Measurements from ENCODE around the gene GPC6. TPM values are rescaled to one million over a fixed set of nuclear protein-coding genes. Genes with fewer than 3 reads are reported as not detected.

The GPC6 gene
- total RNA-seq, 1 donor from 2014 or later: 13.8 TPM

DNA sequence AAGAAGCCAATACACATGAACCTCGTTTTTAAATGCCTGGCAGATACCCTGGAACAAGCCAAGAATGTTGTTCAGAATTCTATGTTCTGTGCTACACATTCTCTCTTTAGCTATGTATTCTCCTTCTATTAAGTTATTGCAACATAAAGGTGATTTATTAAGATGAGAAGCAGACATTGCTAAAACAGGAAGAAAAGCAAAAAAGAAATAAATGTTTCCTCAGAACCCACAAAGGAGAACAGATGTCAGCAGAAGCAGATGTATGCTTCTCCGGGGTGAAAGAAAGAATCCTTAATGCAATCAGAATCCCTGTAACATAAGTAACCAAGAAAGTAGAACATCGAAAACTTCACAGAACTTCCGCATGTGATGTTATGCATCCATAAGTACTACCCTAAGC, 950.0 kb downstream of the GPC6 start:
- DNase-seq (ENCODE audit: extremely low spot score in 2 of 2): no peak
- no peaks in the 10 kb centered on the region for H3K4me1 ChIP-seq
- no peaks in the 10 kb centered on the region for H3K27me3 ChIP-seq
- H3K36me3 ChIP-seq: no peaks in the 10 kb centered on the region
- no peak for TF ChIP-seq POLR2AphosphoS5 (IDR thresholded peaks at IDR 0.05; ENCODE audit: insufficient read depth in 1 of 2, low read depth in 1 of 2)
- no peak for TF ChIP-seq POLR2A (IDR thresholded peaks at IDR 0.05)
- TF ChIP-seq, protein P1, sequence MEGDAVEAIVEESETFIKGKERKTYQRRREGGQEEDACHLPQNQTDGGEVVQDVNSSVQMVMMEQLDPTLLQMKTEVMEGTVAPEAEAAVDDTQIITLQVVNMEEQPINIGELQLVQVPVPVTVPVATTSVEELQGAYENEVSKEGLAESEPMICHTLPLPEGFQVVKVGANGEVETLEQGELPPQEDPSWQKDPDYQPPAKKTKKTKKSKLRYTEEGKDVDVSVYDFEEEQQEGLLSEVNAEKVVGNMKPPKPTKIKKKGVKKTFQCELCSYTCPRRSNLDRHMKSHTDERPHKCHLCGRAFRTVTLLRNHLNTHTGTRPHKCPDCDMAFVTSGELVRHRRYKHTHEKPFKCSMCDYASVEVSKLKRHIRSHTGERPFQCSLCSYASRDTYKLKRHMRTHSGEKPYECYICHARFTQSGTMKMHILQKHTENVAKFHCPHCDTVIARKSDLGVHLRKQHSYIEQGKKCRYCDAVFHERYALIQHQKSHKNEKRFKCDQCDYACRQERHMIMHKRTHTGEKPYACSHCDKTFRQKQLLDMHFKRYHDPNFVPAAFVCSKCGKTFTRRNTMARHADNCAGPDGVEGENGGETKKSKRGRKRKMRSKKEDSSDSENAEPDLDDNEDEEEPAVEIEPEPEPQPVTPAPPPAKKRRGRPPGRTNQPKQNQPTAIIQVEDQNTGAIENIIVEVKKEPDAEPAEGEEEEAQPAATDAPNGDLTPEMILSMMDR (IDR thresholded peaks at IDR 0.05): no peak
- intact Hi-C loops (cut with DNase I): no loop called here
- H3K27ac ChIP-seq: no peak overlapping the region
- H3K9me3 ChIP-seq: no peaks in the 10 kb centered on the region
- no peak overlapping the region for H3K4me3 ChIP-seq

DNA sequence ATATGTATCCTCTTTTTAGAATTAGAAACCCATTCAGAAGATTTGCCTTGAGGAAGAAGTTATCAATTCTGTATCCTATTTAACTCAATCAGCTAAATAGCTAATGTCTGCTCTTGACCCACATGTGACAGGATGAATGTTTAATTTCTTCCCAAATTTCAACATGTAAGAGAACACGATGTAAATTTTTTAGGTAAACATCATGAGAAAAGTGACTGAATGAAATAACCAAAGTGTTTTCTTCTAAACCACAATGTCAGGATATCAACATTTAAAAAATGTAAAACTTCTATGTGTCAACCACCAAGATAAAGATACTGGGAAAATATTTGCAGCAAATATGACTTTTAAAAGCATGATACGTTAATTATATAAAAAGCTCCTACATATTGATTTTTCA, 950.4 kb downstream of the GPC6 start:
- TF ChIP-seq, protein P1 (IDR thresholded peaks at IDR 0.05): no peak
- no peak for TF ChIP-seq POLR2AphosphoS5 (IDR thresholded peaks at IDR 0.05; ENCODE audit: insufficient read depth in 1 of 2, low read depth in 1 of 2)
- no peak for TF ChIP-seq POLR2A (IDR thresholded peaks at IDR 0.05)
- intact Hi-C loops (cut with DNase I): no loop called here
- no peak for DNase-seq (ENCODE audit: extremely low spot score in 2 of 2)
- Histone ChIP-seq H3K9me3 (no peaks in the 10 kb centered on the region), H3K27ac (no peak overlapping the region), H3K4me1 (no peaks in the 10 kb centered on the region), H3K4me3 (no peak overlapping the region), H3K36me3 (no peaks in the 10 kb centered on the region), H3K27me3 (no peaks in the 10 kb centered on the region)

DNA sequence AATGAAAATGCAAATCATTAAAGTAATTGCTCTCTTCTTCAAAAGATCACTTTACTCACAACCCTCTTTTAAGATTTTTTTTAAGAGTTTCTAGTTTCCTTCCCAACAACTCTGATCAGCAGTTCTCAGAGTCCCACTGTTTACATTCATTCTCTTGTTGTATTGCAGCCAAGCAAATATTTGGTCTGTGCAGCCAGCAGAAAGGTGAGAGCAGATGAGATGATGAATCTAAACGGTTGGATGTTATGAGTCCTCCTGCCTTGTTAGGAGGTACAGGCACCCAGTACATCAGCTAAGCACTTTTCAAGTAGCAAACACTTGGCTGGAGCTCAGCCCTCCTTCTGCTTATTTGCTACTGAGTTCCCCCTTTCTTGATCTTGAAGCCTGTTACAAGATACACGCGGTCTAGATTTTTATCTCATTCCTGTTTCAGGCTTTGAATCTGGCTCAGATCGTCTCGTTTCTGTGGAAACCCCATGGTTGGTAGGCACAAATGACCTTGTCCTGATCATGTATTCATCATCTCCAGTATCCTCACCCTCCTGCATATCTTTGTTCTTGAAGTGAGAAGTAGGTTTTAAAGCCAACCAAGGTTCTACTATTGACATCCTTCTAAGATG, 952.1 kb downstream of the GPC6 start:
- Histone ChIP-seq H3K4me3 (no peak overlapping the region), H3K27me3 (no peaks in the 10 kb centered on the region), H3K9me3 (no peaks in the 10 kb centered on the region), H3K4me1 (no peaks in the 10 kb centered on the region), H3K27ac (no peak overlapping the region), H3K36me3 (no peaks in the 10 kb centered on the region)
- no peak for DNase-seq (ENCODE audit: extremely low spot score in 2 of 2)
- intact Hi-C loops (cut with DNase I): no loop called here
- TF ChIP-seq POLR2AphosphoS5 (IDR thresholded peaks at IDR 0.05; ENCODE audit: insufficient read depth in 1 of 2, low read depth in 1 of 2) (no peak), POLR2A (IDR thresholded peaks at IDR 0.05) (no peak)
- TF ChIP-seq, protein P1 (IDR thresholded peaks at IDR 0.05): no peak

- intact Hi-C loops (cut with DNase I): no loop called here
- no peaks in the 10 kb centered on the region for H3K4me1 ChIP-seq
- no peaks in the 10 kb centered on the region for H3K27me3 ChIP-seq
- no peak for DNase-seq (ENCODE audit: extremely low spot score in 2 of 2)
- no peak overlapping the region for H3K27ac ChIP-seq
- no peaks in the 10 kb centered on the region for H3K9me3 ChIP-seq
- H3K36me3 ChIP-seq: no peaks in the 10 kb centered on the region
- no peak overlapping the region for H3K4me3 ChIP-seq
- no peak for TF ChIP-seq POLR2A (IDR thresholded peaks at IDR 0.05)
- TF ChIP-seq, protein P1 (IDR thresholded peaks at IDR 0.05): no peak
- no peak for TF ChIP-seq POLR2AphosphoS5 (IDR thresholded peaks at IDR 0.05; ENCODE audit: insufficient read depth in 1 of 2, low read depth in 1 of 2)
Observed at GRCh38 chr13:94181461-94182107, 955.0 kb downstream of the GPC6 start.

DNA sequence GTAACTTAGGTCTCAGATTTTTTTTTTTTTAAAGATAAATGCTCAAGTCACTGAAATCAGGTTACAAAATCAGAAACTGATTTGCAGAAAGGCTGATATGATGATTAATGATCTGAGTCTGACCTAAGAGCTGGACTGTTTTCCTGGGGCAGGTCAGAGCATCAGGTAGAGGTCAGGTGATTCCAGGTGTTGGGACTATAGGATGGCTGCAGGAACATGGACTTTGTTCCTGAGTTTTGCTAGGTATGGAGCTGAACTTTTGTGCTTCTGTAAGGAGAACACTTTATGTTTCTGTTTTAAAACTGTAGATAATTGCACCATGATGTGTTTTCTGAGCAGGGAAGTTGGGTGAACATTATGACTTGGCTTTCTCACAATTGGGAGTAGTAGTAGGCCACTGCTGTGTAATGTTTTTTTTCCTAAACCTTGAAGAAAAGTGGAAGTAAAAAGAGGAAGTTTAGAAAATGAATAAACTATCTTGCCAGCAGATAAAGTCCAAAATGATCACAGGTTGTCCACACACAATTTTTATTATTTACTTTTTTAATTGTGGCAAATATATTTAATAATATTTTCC, 955.7 kb downstream of the GPC6 start:
- H3K9me3 ChIP-seq: no peaks in the 10 kb centered on the region
- intact Hi-C loops (cut with DNase I): no loop called here
- no peaks in the 10 kb centered on the region for H3K4me1 ChIP-seq
- H3K27me3 ChIP-seq: no peaks in the 10 kb centered on the region
- no peak for DNase-seq (ENCODE audit: extremely low spot score in 2 of 2)
- no peak overlapping the region for H3K4me3 ChIP-seq
- no peaks in the 10 kb centered on the region for H3K36me3 ChIP-seq
- no peak overlapping the region for H3K27ac ChIP-seq
- TF ChIP-seq, protein P1 (IDR thresholded peaks at IDR 0.05): no peak
- TF ChIP-seq POLR2AphosphoS5 (IDR thresholded peaks at IDR 0.05; ENCODE audit: insufficient read depth in 1 of 2, low read depth in 1 of 2) (no peak), POLR2A (IDR thresholded peaks at IDR 0.05) (no peak)

All from vagina (tissue), 2 donors.